Suprapubic skin (tissue), 4 donors: ENCODE measurements around the gene MREG.

Experiments
- EP300 ChIP-seq: sonication (generic); formaldehyde crosslinking; IDR thresholded peaks from one replicate; pipeline ENCODE4 v1.6.1; 2017; ENCODE audit warnings: antibody characterized with exemption
- POLR2AphosphoS5 ChIP-seq, 3 donors: sonication (generic); formaldehyde crosslinking; IDR thresholded peaks; one replicate each; pipeline ENCODE4 v1.6.1; 2017; ENCODE audit warnings: antibody characterized with exemption in 3 of 3
- TF ChIP-seq, protein P1 (sequence below), 2 donors: fragments of 200-600 bp in 1 of 2; fragments of 450-650 bp in 1 of 2; sonication (generic) in 1 of 2; IDR thresholded peaks; one replicate each; pipeline ENCODE4 v1.5.1; 2016 to 2019; ENCODE audit warnings: antibody characterized with exemption in 2 of 2, mild to moderate bottlenecking in 1 of 2, moderate library complexity in 1 of 2

DNA sequence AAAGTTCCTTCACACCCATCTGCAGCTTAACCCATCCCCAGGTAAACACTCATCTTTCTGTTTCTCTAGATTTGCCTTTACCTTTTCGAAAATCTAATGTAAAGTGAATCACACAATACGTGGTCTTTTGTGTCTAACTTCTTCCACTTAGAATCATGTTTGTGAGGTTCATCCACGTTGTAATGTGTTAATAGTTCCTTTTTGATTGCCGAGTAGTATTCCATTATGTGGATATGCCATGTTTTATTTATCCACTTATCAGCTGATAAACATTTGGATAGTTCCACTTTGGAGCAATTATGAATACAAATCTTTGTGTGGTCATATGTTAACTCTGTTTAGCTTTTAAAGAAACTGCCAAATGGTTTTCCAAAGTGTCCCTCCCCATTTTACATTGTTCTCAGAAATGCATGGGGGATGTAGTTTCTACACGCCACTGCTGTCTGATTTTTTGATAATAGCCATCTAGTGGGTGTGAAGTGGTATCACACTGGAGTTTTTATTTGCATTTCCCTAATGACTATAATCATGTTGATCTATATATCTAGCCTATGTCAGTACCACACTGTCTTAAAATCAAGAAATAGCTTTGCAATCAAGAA, 46.0 kb upstream of the MREG start:
- TF ChIP-seq, protein P1, sequence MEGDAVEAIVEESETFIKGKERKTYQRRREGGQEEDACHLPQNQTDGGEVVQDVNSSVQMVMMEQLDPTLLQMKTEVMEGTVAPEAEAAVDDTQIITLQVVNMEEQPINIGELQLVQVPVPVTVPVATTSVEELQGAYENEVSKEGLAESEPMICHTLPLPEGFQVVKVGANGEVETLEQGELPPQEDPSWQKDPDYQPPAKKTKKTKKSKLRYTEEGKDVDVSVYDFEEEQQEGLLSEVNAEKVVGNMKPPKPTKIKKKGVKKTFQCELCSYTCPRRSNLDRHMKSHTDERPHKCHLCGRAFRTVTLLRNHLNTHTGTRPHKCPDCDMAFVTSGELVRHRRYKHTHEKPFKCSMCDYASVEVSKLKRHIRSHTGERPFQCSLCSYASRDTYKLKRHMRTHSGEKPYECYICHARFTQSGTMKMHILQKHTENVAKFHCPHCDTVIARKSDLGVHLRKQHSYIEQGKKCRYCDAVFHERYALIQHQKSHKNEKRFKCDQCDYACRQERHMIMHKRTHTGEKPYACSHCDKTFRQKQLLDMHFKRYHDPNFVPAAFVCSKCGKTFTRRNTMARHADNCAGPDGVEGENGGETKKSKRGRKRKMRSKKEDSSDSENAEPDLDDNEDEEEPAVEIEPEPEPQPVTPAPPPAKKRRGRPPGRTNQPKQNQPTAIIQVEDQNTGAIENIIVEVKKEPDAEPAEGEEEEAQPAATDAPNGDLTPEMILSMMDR (IDR thresholded peaks at IDR 0.05), result no peak
- TF ChIP-seq POLR2AphosphoS5 (IDR thresholded peaks at IDR 0.05), result no peak
- TF ChIP-seq EP300, result no peak
